Osteoblast (primary cell): Measurements from ENCODE around the gene USP53. TPM values are rescaled to one million over a fixed set of nuclear protein-coding genes. Genes with fewer than 3 reads are reported as not detected.

Experiments used
- DNase-seq: peaks from one replicate; pipeline ENCODE4 v3.0.0; 2011; ENCODE audit warnings: low spot score, mixed read lengths; ENCODE audit not compliant: insufficient read length; ENCODE audit errors: missing footprints
- H2AFZ ChIP-seq: 2 replicates; pipeline ENCODE4 v1.6.0; 2011; ENCODE audit warnings: mild to moderate bottlenecking, low read length
- H3K27ac ChIP-seq: 2 replicates; pipeline ENCODE4 v1.5.1; 2011; ENCODE audit warnings: mild to moderate bottlenecking, low read depth, low read length, moderate library complexity
- H3K27me3 ChIP-seq: 2 replicates; pipeline ENCODE4 v1.6.0; 2012; ENCODE audit warnings: mild to moderate bottlenecking, control low read depth, inconsistent platforms, low read length, moderate library complexity; ENCODE audit not compliant: insufficient read depth
- H3K36me3 ChIP-seq: 2 replicates; pipeline ENCODE4 v1.5.1; 2011; ENCODE audit warnings: mild to moderate bottlenecking, low read length, control low read depth, moderate library complexity; ENCODE audit not compliant: insufficient read depth
- H3K4me1 ChIP-seq: 2 replicates; pipeline ENCODE4 v1.5.1; 2011; ENCODE audit warnings: mild to moderate bottlenecking, low read length, control low read depth, moderate library complexity; ENCODE audit not compliant: insufficient read depth
- H3K4me2 ChIP-seq: 2 replicates; pipeline ENCODE4 v1.6.0; 2011; ENCODE audit warnings: mild to moderate bottlenecking, low read length; ENCODE audit not compliant: insufficient read depth
- H3K4me3 ChIP-seq: fragments of 200-600 bp; sonication (generic); 3 replicates; pipeline ENCODE4 v1.5.1; 2012; ENCODE audit warnings: mild to moderate bottlenecking, low read length, inconsistent platforms; ENCODE audit not compliant: insufficient read depth
- H3K79me2 ChIP-seq: 2 replicates; pipeline ENCODE4 v1.6.0; 2012; ENCODE audit warnings: mild to moderate bottlenecking, low read length, control low read depth, inconsistent platforms; ENCODE audit not compliant: insufficient read depth
- H3K9me3 ChIP-seq: 2 replicates; pipeline ENCODE4 v1.5.1; 2011; ENCODE audit warnings: low read depth, low read length, control low read depth
- H4K20me1 ChIP-seq: 2 replicates; pipeline ENCODE4 v1.6.0; 2012; ENCODE audit warnings: mild to moderate bottlenecking, low read length, control low read depth; ENCODE audit not compliant: insufficient read depth
- CTCF ChIP-seq: IDR thresholded peaks from 2 replicates; pipeline ENCODE4 v1.5.1; 2011; ENCODE audit warnings: mild to moderate bottlenecking, low read depth, low read length, moderate library complexity; ENCODE audit errors: extremely low read depth
- total RNA-seq: library from RNA; depleted of rRNA; stranded (reverse); fragments of >200 nt; gene quantifications from 2 replicates; pipeline ENCODE4 v1.2.3, GENCODE V29; 2012

Gene USP53
- total RNA-seq, 1 donor: 61.9 TPM

DNA sequence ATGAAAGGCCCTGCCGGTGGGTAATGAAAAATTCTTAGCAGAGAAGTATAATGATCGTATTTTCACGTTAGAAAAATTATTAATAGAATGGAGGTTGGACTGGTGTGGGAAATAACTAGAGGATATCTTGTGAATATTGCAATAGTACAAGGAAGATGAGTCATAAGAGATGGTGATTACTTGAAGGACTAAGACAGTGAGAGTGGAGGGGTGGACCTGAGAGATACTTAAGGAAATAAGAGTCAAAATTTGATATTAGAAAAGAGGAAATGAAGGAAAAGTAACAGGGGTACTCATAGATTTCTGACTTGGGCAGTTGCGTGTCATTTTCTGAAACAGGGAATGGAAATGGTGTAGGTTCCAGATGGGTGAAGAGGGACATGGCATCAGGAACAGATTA lies 1.7 kb upstream of the USP53 start:
- Histone ChIP-seq H4K20me1 (no peaks in the 10 kb centered on the region), H3K27ac (peak overlapping the region; percentile 97), H3K4me3 (no peak overlapping the region)

DNA sequence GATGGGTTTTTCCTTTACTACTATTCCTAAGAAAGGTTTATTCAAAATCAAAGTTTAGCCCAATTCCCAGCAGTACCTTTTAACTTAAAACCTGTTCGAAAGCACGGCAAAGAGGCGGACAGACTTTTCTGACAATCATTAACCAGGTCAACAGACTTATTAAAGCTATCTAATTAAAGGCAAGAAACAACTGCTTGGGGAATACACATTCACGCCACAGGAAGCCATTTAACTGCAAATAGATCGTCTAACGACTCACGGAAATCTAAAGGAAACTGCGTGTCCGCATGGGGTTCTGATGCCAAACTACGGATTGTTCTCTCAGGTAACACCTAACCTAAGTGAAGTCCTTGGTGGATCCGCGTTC lies 663 bp upstream of the USP53 start:
- H3K79me2 ChIP-seq: peaks cover 38% of the 10 kb centered on the region
- H3K4me3 ChIP-seq: peak overlapping the region; percentile 87
- H3K27ac ChIP-seq: peak overlapping the region; percentile 97
- peak overlapping the region; percentile 99 for H3K4me2 ChIP-seq
- H3K27me3 ChIP-seq: no peaks in the 10 kb centered on the region
- peaks cover 36% of the 10 kb centered on the region for H3K4me1 ChIP-seq
- no peak for TF ChIP-seq CTCF
- no peak for DNase-seq
- peak overlapping the region; percentile 94 for H2AFZ ChIP-seq
- H3K36me3 ChIP-seq: no peaks in the 10 kb centered on the region
- no peaks in the 10 kb centered on the region for H4K20me1 ChIP-seq
- no peaks in the 10 kb centered on the region for H3K9me3 ChIP-seq

More for the DNA sequence above, 1.7 kb upstream of the USP53 start:
- no peak for TF ChIP-seq CTCF
- DNase-seq: peak; percentile 46
- Histone ChIP-seq H3K9me3 (no peaks in the 10 kb centered on the region), H3K79me2 (peaks cover 29% of the 10 kb centered on the region), H2AFZ (no peak overlapping the region), H3K4me1 (peaks cover 36% of the 10 kb centered on the region), H3K36me3 (no peaks in the 10 kb centered on the region), H3K27me3 (no peaks in the 10 kb centered on the region), H3K4me2 (peak overlapping the region; percentile 99)

- no peaks in the 10 kb centered on the region for H3K9me3 ChIP-seq
- H3K79me2 ChIP-seq: peaks cover 50% of the 10 kb centered on the region
- peaks cover 8% of the 10 kb centered on the region for H3K36me3 ChIP-seq
- H4K20me1 ChIP-seq: no peaks in the 10 kb centered on the region
- peak overlapping the region; percentile 94 for H2AFZ ChIP-seq
- peak overlapping the region; percentile 99 for H3K4me2 ChIP-seq
- DNase-seq: peak; percentile 89
- H3K27me3 ChIP-seq: no peaks in the 10 kb centered on the region
- H3K4me1 ChIP-seq: peaks cover 30% of the 10 kb centered on the region
- TF ChIP-seq CTCF: peak; percentile 37
- peak overlapping the region; percentile 87 for H3K4me3 ChIP-seq
- H3K27ac ChIP-seq: peak overlapping the region; percentile 97
Observed at GRCh38 chr4:119212964-119213606, 572 bp downstream of the USP53 start.

- Histone ChIP-seq H3K27ac (no peak overlapping the region), H3K4me2 (no peak overlapping the region), H3K4me1 (peaks cover 18% of the 10 kb centered on the region), H3K36me3 (peaks cover 15% of the 10 kb centered on the region), H3K9me3 (no peaks in the 10 kb centered on the region), H3K27me3 (no peaks in the 10 kb centered on the region), H2AFZ (no peak overlapping the region), H3K4me3 (no peak overlapping the region), H4K20me1 (no peaks in the 10 kb centered on the region), H3K79me2 (peaks cover 64% of the 10 kb centered on the region)
- DNase-seq: no peak
- no peak for TF ChIP-seq CTCF
Observed at GRCh38 chr4:119218093-119218492, 5.6 kb downstream of the USP53 start.
